ENCODE data around the gene SP140L. TPM values are rescaled to one million over a fixed set of nuclear protein-coding genes. Genes with fewer than 3 reads are reported as not detected.
"Not testable (repeated sequence)": the region's sequence is repeated elsewhere in the genome, so short reads cannot be mapped to it uniquely, and the experiment has no call there.

The SP140L gene
- total and polyA plus RNA-seq, 8 donors, result 14.7 to 24.9 (median 15.9) TPM

DNA sequence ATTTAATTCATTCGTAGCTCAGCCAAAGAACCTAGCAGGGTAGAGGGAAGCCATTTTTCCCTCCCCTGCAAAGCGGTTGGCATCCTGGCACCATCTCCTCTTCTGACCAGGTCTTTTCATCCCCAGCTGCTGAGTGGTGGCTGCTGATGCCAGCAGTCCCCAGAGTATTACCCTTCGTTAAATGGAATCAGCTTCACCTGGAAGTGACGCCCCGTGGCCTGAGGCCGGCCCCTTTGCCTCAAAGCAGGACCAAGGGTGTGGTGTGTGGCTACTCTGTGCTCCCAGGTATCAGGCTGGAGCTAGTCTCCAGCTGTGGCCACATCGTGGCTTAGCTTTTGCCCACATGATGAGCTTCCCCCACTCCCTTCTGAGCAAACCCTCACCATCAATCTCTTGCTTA is 76.8 kb downstream of the SP140L start:
- peaks cover 0 to 39% of the 10 kb centered on the region in 2 donors for H3K36me3 ChIP-seq
- peaks cover 0 to 3% of the 10 kb centered on the region in 2 donors for H3K4me1 ChIP-seq
- ATAC-seq (no peak), DNase-seq (no peak)
- no peak overlapping the region for H3K27ac ChIP-seq
- no peaks in the 10 kb centered on the region for H3K9me3 ChIP-seq
- H3K27me3 ChIP-seq, result no peaks in the 10 kb centered on the region
- intact Hi-C loops (cut with DNase I), result no loop called here
- no peak overlapping the region for H3K4me3 ChIP-seq
- TF ChIP-seq CTCF (IDR thresholded peaks at IDR 0.05), result no peak

DNA sequence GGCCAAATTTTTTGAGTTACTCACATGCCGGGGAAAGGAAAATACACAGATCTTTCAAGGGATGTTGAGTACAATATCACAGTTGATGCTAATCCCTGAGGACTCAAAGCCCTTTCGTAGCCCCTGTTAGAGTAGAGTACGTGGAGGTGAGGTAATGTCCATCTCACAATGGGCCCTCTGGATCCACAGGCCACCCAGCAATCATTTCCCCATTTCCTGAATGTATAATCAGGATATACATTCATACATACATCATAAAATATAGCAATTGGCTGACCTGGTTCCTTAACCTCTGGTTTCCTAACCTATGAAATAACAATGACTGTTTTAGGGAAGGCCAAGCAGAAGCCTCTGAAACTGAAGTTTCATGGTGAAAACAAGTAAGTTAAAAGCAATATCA is 78.8 kb downstream of the SP140L start:
- intact Hi-C loops (cut with DNase I), result no loop called here
- H3K4me1 ChIP-seq, result peaks cover 0 to 23% of the 10 kb centered on the region in 2 donors
- TF ChIP-seq CTCF (IDR thresholded peaks at IDR 0.05), result no peak

GRCh38 chr2:230408244-230408842 is 81.3 kb downstream of the SP140L start:
- Histone ChIP-seq H3K27me3 (no peaks in the 10 kb centered on the region), H3K36me3 (peaks cover 0 to 12% of the 10 kb centered on the region in 2 donors), H3K27ac (peak overlapping the region in 1 of 2 donors; percentile 63), H3K9me3 (no peaks in the 10 kb centered on the region), H3K4me1 (peaks cover 0 to 43% of the 10 kb centered on the region in 2 donors), H3K4me3 (no peak overlapping the region)
- no peak for ATAC-seq
- no peak for TF ChIP-seq CTCF (IDR thresholded peaks at IDR 0.05)
- DNase-seq, result no peak
- intact Hi-C loops (cut with DNase I), result no loop called here

More for the DNA sequence above, 78.8 kb downstream of the SP140L start:
- no peaks in the 10 kb centered on the region for H3K9me3 ChIP-seq
- no peaks in the 10 kb centered on the region for H3K27me3 ChIP-seq
- H3K4me3 ChIP-seq, result no peak overlapping the region
- ATAC-seq (no peak), DNase-seq (no peak)
- peaks cover 0 to 24% of the 10 kb centered on the region in 2 donors for H3K36me3 ChIP-seq
- no peak overlapping the region for H3K27ac ChIP-seq

DNA sequence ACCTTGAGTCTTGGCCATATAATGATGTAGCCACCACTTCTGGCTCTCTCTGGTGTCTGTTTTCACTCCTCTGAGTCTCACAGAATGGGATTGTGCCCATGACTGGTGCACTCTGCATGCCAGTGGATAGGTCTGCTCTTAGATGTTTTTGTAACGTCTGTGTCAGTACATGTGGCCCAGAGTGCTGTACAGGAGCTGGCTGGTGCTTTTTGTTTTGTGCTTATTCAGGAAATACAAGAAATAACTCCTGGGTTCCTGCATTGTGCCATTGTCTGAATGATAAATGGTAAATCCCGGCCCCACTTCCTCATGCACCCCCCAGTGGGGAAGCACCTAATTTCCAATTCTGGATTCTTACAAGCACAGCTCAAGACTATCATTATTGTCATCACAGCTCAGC is 82.3 kb downstream of the SP140L start:
- DNase-seq; intact Hi-C loops (cut with DNase I); H3K9me3 ChIP-seq; H3K4me3 ChIP-seq; H3K27me3 ChIP-seq; ATAC-seq; H3K36me3 ChIP-seq: not testable (repeated sequence)
- H3K4me1 ChIP-seq, result peaks cover 0 to 53% of the 10 kb centered on the region in 2 donors
- peak overlapping the region in 1 of 2 donors; percentile 63 for H3K27ac ChIP-seq

GRCh38 chr2:230410263-230410662 is 83.3 kb downstream of the SP140L start:
- TF ChIP-seq CTCF (IDR thresholded peaks at IDR 0.05), result no peak
- ATAC-seq (no peak), DNase-seq (no peak)
- intact Hi-C loops (cut with DNase I), result no loop called here
- Histone ChIP-seq H3K36me3 (no peaks in the 10 kb centered on the region), H3K4me1 (peaks cover 0 to 62% of the 10 kb centered on the region in 2 donors), H3K27me3 (no peaks in the 10 kb centered on the region), H3K27ac (no peak overlapping the region), H3K9me3 (no peaks in the 10 kb centered on the region), H3K4me3 (no peak overlapping the region)
